GM21825 (cell line): ENCODE data around the gene PGAM2.
A peak's percentile ranks its signal among the peaks of the same experiment; 100 is the strongest.
"Not testable (repeated sequence)": the region's sequence is repeated elsewhere in the genome, so short reads cannot be mapped to it uniquely, and the experiment has no call there.

Source experiments
- ATAC-seq: cut with Tn5 transposase; IDR thresholded peaks from one replicate; pipeline ENCODE4 v1.9.1; 2021; ENCODE audit warnings: mild to moderate bottlenecking, moderate library complexity; ENCODE audit not compliant: unreplicated experiment

The PGAM2 gene

GRCh38 chr7:44052771-44053365 is 12.5 kb downstream of the PGAM2 start:
- ATAC-seq, result no peak

- no peak for ATAC-seq
Observed at GRCh38 chr7:44051611-44052220, 13.7 kb downstream of the PGAM2 start.

GRCh38 chr7:44050915-44051560 is 14.3 kb downstream of the PGAM2 start:
- no peak for ATAC-seq

- no peak for ATAC-seq
Observed at GRCh38 chr7:44050121-44050914, 15.0 kb downstream of the PGAM2 start.

GRCh38 chr7:44048031-44048795 is 17.2 kb downstream of the PGAM2 start:
- no peak for ATAC-seq

- peak; percentile 67 for ATAC-seq
Observed at GRCh38 chr7:44046321-44047061, 18.9 kb downstream of the PGAM2 start.

GRCh38 chr7:44045226-44046014 is 19.9 kb downstream of the PGAM2 start:
- no peak for ATAC-seq

- peak; percentile 59 for ATAC-seq
Observed at GRCh38 chr7:44044315-44045225, 20.8 kb downstream of the PGAM2 start, which contains the start of gene DBNL. Gene DBNL (plus strand): TSS chr7:44044702. CDS start chr7:44044738, 36 bp downstream.

GRCh38 chr7:44043902-44044301 is 21.5 kb downstream of the PGAM2 start:
- no peak for ATAC-seq

- ATAC-seq, result no peak
Observed at GRCh38 chr7:44042221-44042620, 23.1 kb downstream of the PGAM2 start.

- ATAC-seq, result peak; percentile 47
Observed at GRCh38 chr7:44040493-44040891, 24.9 kb downstream of the PGAM2 start.

GRCh38 chr7:44039800-44040492 is 25.4 kb downstream of the PGAM2 start:
- peak; percentile 3 for ATAC-seq

- peak; percentile 57 for ATAC-seq
Observed at GRCh38 chr7:44038961-44039558, 26.3 kb downstream of the PGAM2 start.

GRCh38 chr7:44038553-44038952 is 26.8 kb downstream of the PGAM2 start:
- ATAC-seq, result not testable (repeated sequence)

GRCh38 chr7:44037951-44038350 is 27.4 kb downstream of the PGAM2 start:
- not testable (repeated sequence) for ATAC-seq

GRCh38 chr7:44036364-44036763 is 29.0 kb downstream of the PGAM2 start:
- not testable (repeated sequence) for ATAC-seq
